Measurements from ENCODE around the gene DCAF8L2. TPM values are rescaled to one million over a fixed set of nuclear protein-coding genes. Genes with fewer than 3 reads are reported as not detected.

DCAF8L2 gene
- total and polyA plus RNA-seq, 2 of the 13 experiments (the other 11 are each of a cell fraction or from before 2014, with no cell fraction given) = not detected

- no peak overlapping the region for H3K4me2 ChIP-seq (ENCODE audit: low read depth, low read length)
- in situ Hi-C loops (cut with HindIII; ENCODE audit: extremely low pct_ligation_motif_present, low pct_unique_long_range_greater_than_20kb) (no loop called here), intact Hi-C loops (cut with micrococcal nuclease; ENCODE audit: unreplicated experiment) (no loop called here)
- BruUV-seq (replicated peaks) = no TSS peak
- no peaks in the 10 kb centered on the region for H3K9me3 ChIP-seq (ENCODE audit: low read length)
- H2AFZ ChIP-seq (ENCODE audit: low read length) = no peak overlapping the region
- ChIA-PET POLR2A (no interaction called here), CTCF (ENCODE audit: low intra/inter-chr PET ratio, low total read pairs) (no interaction called here)
- no peak overlapping the region for H3K27ac ChIP-seq (ENCODE audit: extremely low read length, insufficient read depth, low read length)
- H3K4me1 ChIP-seq (ENCODE audit: insufficient read depth, low read length) = no peaks in the 10 kb centered on the region
- no peaks in the 10 kb centered on the region for H4K20me1 ChIP-seq (ENCODE audit: insufficient read depth, low read length)
- no peaks in the 10 kb centered on the region for H3K27me3 ChIP-seq (ENCODE audit: control insufficient read depth in 1 of 2, insufficient read depth in 2 of 2, low read length in 2 of 2)
- ATAC-seq (no peak), FAIRE-seq (no peak), DNase-seq (ENCODE audit: low spot score) (no peak)
- no peak for TF ChIP-seq THAP7 (CRISPR knock-in tag; IDR thresholded peaks at IDR 0.05)
- H3K4me3 ChIP-seq (replicated peaks in 1 of 3; ENCODE audit: insufficient read depth in 1 of 3, low read depth in 2 of 3, low read length in 3 of 3) = no peak overlapping the region
- WGBS (ENCODE audit: low lambda C conversion rate) = 0% methylated on average over 1 of the region's 1 CpG
- H3K36me3 ChIP-seq (replicated peaks in 1 of 2; ENCODE audit: control insufficient read depth in 1 of 2, insufficient read depth in 2 of 2, low read length in 2 of 2) = no peaks in the 10 kb centered on the region
- H3K79me2 ChIP-seq (ENCODE audit: insufficient read depth, low read length) = no peaks in the 10 kb centered on the region
- H3K9ac ChIP-seq (ENCODE audit: insufficient read depth, low read depth, low read length) = no peak overlapping the region
These were observed 116.4 kb downstream of the DCAF8L2 start for GRCh38 chrX:27706526-27706925.

- CTCF ChIA-PET (ENCODE audit: low intra/inter-chr PET ratio, low total read pairs) = no interaction called here
- no TSS peak for BruUV-seq (replicated peaks)
- Histone ChIP-seq H3K9ac (ENCODE audit: insufficient read depth, low read depth, low read length) (no peak overlapping the region), H3K27ac (ENCODE audit: extremely low read length, insufficient read depth, low read length) (no peak overlapping the region), H2AFZ (ENCODE audit: low read length) (no peak overlapping the region), H3K4me3 (replicated peaks in 1 of 3; ENCODE audit: insufficient read depth in 1 of 3, low read depth in 2 of 3, low read length in 3 of 3) (no peak overlapping the region), H3K4me2 (ENCODE audit: low read depth, low read length) (no peak overlapping the region), H3K36me3 (replicated peaks in 1 of 2; ENCODE audit: control insufficient read depth in 1 of 2, insufficient read depth in 2 of 2, low read length in 2 of 2) (no peaks in the 10 kb centered on the region), H3K4me1 (ENCODE audit: insufficient read depth, low read length) (no peaks in the 10 kb centered on the region), H3K79me2 (ENCODE audit: insufficient read depth, low read length) (no peaks in the 10 kb centered on the region), H4K20me1 (ENCODE audit: insufficient read depth, low read length) (no peaks in the 10 kb centered on the region), H3K9me3 (ENCODE audit: low read length) (no peaks in the 10 kb centered on the region), H3K27me3 (ENCODE audit: control insufficient read depth in 1 of 2, insufficient read depth in 2 of 2, low read length in 2 of 2) (no peaks in the 10 kb centered on the region)
- POLR2A ChIA-PET = no interaction called here
- in situ Hi-C loops (cut with HindIII; ENCODE audit: extremely low pct_ligation_motif_present, low pct_unique_long_range_greater_than_20kb) = no loop called here
- no peak for ATAC-seq
- intact Hi-C loops (cut with micrococcal nuclease; ENCODE audit: unreplicated experiment) = no loop called here
- WGBS (ENCODE audit: low lambda C conversion rate) = 0% methylated on average over 2 of the region's 2 CpGs
- no peak for FAIRE-seq
- no peak for DNase-seq (ENCODE audit: low spot score)
- TF ChIP-seq NFE2 (CRISPR knock-in tag; IDR thresholded peaks at IDR 0.05) (no peak), EEA1 (CRISPR knock-in tag; IDR thresholded peaks at IDR 0.05; ENCODE audit: borderline replicate concordance) (no peak), REL (CRISPR knock-in tag; conservative IDR thresholded peaks at IDR 0.05) (no peak), MXD4 (CRISPR knock-in tag; IDR thresholded peaks at IDR 0.05) (no peak), ZHX2 (IDR thresholded peaks at IDR 0.05; ENCODE audit: low read depth) (no peak), ZHX2 (CRISPR knock-in tag; IDR thresholded peaks at IDR 0.05; ENCODE audit: borderline replicate concordance) (no peak), BCL3 (CRISPR knock-in tag; IDR thresholded peaks at IDR 0.05) (no peak), CREB1 (IDR thresholded peaks at IDR 0.05) (no peak), CREB1 (CRISPR knock-in tag; IDR thresholded peaks at IDR 0.05) (no peak)
These were observed 125.5 kb downstream of the DCAF8L2 start for GRCh38 chrX:27715610-27716009.

All from HepG2 (cell line).